Stimulated activated effector memory CD8-positive, alpha-beta T cell treated with anti-CD3 and anti-CD28 coated beads, Interleukin-12 subunit alpha, Interleukin-12 subunit beta, amount 100 ng/mL, for 72 hours (primary cell): ENCODE results near the gene PLEKHB2.
A peak's percentile ranks its signal among the peaks of the same experiment; 100 is the strongest.
"Not testable (repeated sequence)": the region's sequence is repeated elsewhere in the genome, so short reads cannot be mapped to it uniquely, and the experiment has no call there.

ENCODE experiments used
- ATAC-seq: fragments of 150-1000 bp; cut with Tn5 transposase; 2 replicates; pipeline ENCODE4 v1.10.0; 2021
- DNase-seq, 2 donors: peaks; one replicate each; pipeline ENCODE4 v3.0.0; 2021 to 2022; ENCODE audit warnings: low spot score in 2 of 2
- H3K27ac Mint-ChIP-seq: one replicate; pipeline ENCODE4 v1.8.0; 2022; ENCODE audit warnings: mild to moderate bottlenecking, mixed read lengths
- H3K36me3 Mint-ChIP-seq: one replicate; pipeline ENCODE4 v1.8.0; 2022; ENCODE audit warnings: mild to moderate bottlenecking, mixed read lengths
- H3K4me1 Mint-ChIP-seq: one replicate; pipeline ENCODE4 v1.8.0; 2022; ENCODE audit warnings: mixed read lengths
- H3K4me3 Mint-ChIP-seq: one replicate; pipeline ENCODE4 v1.8.0; 2022; ENCODE audit warnings: mild to moderate bottlenecking, mixed read lengths
- H3K9me3 Mint-ChIP-seq: one replicate; pipeline ENCODE4 v1.8.0; 2022; ENCODE audit warnings: mixed read lengths

The PLEKHB2 gene

GRCh38 chr2:131148426-131148825 is 43.3 kb downstream of the PLEKHB2 start:
- Mint-ChIP-seq H3K27ac (no peak overlapping the region), H3K4me1 (no peaks in the 10 kb centered on the region), H3K36me3 (peaks cover 75% of the 10 kb centered on the region), H3K4me3 (no peak overlapping the region), H3K9me3 (no peaks in the 10 kb centered on the region)
- DNase-seq (no peak), ATAC-seq (no peak)

- not testable (repeated sequence) for H3K4me3 Mint-ChIP-seq, H3K27ac Mint-ChIP-seq, H3K9me3 Mint-ChIP-seq, ATAC-seq, DNase-seq
- Mint-ChIP-seq H3K4me1 (peaks cover 11% of the 10 kb centered on the region), H3K36me3 (peaks cover 61% of the 10 kb centered on the region)
These were observed 45.0 kb downstream of the PLEKHB2 start for GRCh38 chr2:131150109-131150508.

GRCh38 chr2:131151398-131151797 is 46.3 kb downstream of the PLEKHB2 start:
- Mint-ChIP-seq H3K4me3 (no peak overlapping the region), H3K36me3 (peaks cover 48% of the 10 kb centered on the region), H3K27ac (no peak overlapping the region), H3K4me1 (peaks cover 21% of the 10 kb centered on the region), H3K9me3 (no peaks in the 10 kb centered on the region)
- no peak for ATAC-seq
- no peak for DNase-seq

GRCh38 chr2:131152074-131152473 is 46.9 kb downstream of the PLEKHB2 start:
- no peak overlapping the region for H3K27ac Mint-ChIP-seq
- no peaks in the 10 kb centered on the region for H3K9me3 Mint-ChIP-seq

GRCh38 chr2:131153529-131153928 is 48.4 kb downstream of the PLEKHB2 start:
- H3K4me3 Mint-ChIP-seq: no peak overlapping the region
- H3K4me1 Mint-ChIP-seq: peaks cover 34% of the 10 kb centered on the region
- peak overlapping the region; percentile 56 for H3K27ac Mint-ChIP-seq
- ATAC-seq (no peak), DNase-seq (no peak)
- peaks cover 27% of the 10 kb centered on the region for H3K36me3 Mint-ChIP-seq
- H3K9me3 Mint-ChIP-seq: no peaks in the 10 kb centered on the region

More at GRCh38 chr2:131152074-131152473, 46.9 kb downstream of the PLEKHB2 start:
- Mint-ChIP-seq H3K36me3 (peaks cover 41% of the 10 kb centered on the region), H3K4me3 (no peak overlapping the region), H3K4me1 (peaks cover 27% of the 10 kb centered on the region)
- ATAC-seq: no peak
- DNase-seq: no peak

- DNase-seq (peak; percentile 63 to 83), ATAC-seq (peak; percentile 99)
- no peak overlapping the region for H3K4me3 Mint-ChIP-seq
- H3K36me3 Mint-ChIP-seq: peaks cover 25% of the 10 kb centered on the region
- H3K27ac Mint-ChIP-seq: peak overlapping the region; percentile 48
- H3K9me3 Mint-ChIP-seq: no peaks in the 10 kb centered on the region
- peaks cover 34% of the 10 kb centered on the region for H3K4me1 Mint-ChIP-seq
These were observed 49.0 kb downstream of the PLEKHB2 start for GRCh38 chr2:131154071-131154531.

GRCh38 chr2:131154647-131155046 is 49.5 kb downstream of the PLEKHB2 start:
- no peak for DNase-seq
- Mint-ChIP-seq H3K27ac (no peak overlapping the region), H3K4me3 (no peak overlapping the region), H3K4me1 (peaks cover 34% of the 10 kb centered on the region), H3K36me3 (peaks cover 20% of the 10 kb centered on the region), H3K9me3 (no peaks in the 10 kb centered on the region)
- ATAC-seq: no peak

GRCh38 chr2:131155208-131155855 is 50.2 kb downstream of the PLEKHB2 start:
- Mint-ChIP-seq H3K4me3 (no peak overlapping the region), H3K36me3 (peaks cover 13% of the 10 kb centered on the region), H3K4me1 (peaks cover 34% of the 10 kb centered on the region), H3K9me3 (no peaks in the 10 kb centered on the region), H3K27ac (no peak overlapping the region)
- no peak for ATAC-seq
- no peak for DNase-seq

GRCh38 chr2:131156452-131157149 is 51.5 kb downstream of the PLEKHB2 start:
- no peak for DNase-seq
- no peak overlapping the region for H3K27ac Mint-ChIP-seq

GRCh38 chr2:131165562-131165961 is 60.4 kb downstream of the PLEKHB2 start:
- not testable (repeated sequence) for H3K4me3 Mint-ChIP-seq, ATAC-seq, H3K27ac Mint-ChIP-seq, DNase-seq, H3K4me1 Mint-ChIP-seq, H3K9me3 Mint-ChIP-seq, H3K36me3 Mint-ChIP-seq

More at GRCh38 chr2:131156452-131157149, 51.5 kb downstream of the PLEKHB2 start:
- no peaks in the 10 kb centered on the region for H3K9me3 Mint-ChIP-seq
- ATAC-seq: no peak
- peaks cover 34% of the 10 kb centered on the region for H3K4me1 Mint-ChIP-seq
- peak overlapping the region; percentile 20 for H3K4me3 Mint-ChIP-seq
- peaks cover under 1% of the 10 kb centered on the region for H3K36me3 Mint-ChIP-seq

- Mint-ChIP-seq H3K4me3 (no peak overlapping the region), H3K27ac (no peak overlapping the region), H3K36me3 (no peaks in the 10 kb centered on the region), H3K4me1 (no peaks in the 10 kb centered on the region), H3K9me3 (no peaks in the 10 kb centered on the region)
- DNase-seq (no peak), ATAC-seq (no peak)
These were observed 63.4 kb downstream of the PLEKHB2 start for GRCh38 chr2:131168538-131168937.

GRCh38 chr2:131178050-131178449 is 72.9 kb downstream of the PLEKHB2 start:
- H3K4me3 Mint-ChIP-seq, H3K27ac Mint-ChIP-seq, DNase-seq, H3K9me3 Mint-ChIP-seq, H3K4me1 Mint-ChIP-seq, ATAC-seq, H3K36me3 Mint-ChIP-seq: not testable (repeated sequence)

- H3K4me1 Mint-ChIP-seq, H3K36me3 Mint-ChIP-seq, ATAC-seq, DNase-seq, H3K4me3 Mint-ChIP-seq, H3K9me3 Mint-ChIP-seq, H3K27ac Mint-ChIP-seq: not testable (repeated sequence)
These were observed 73.7 kb downstream of the PLEKHB2 start for GRCh38 chr2:131178721-131179418.

GRCh38 chr2:131181451-131181850 is 76.3 kb downstream of the PLEKHB2 start:
- not testable (repeated sequence) for H3K4me3 Mint-ChIP-seq, H3K4me1 Mint-ChIP-seq, DNase-seq, H3K36me3 Mint-ChIP-seq, ATAC-seq, H3K27ac Mint-ChIP-seq, H3K9me3 Mint-ChIP-seq

- not testable (repeated sequence) for H3K27ac Mint-ChIP-seq, DNase-seq, H3K36me3 Mint-ChIP-seq, H3K9me3 Mint-ChIP-seq, ATAC-seq, H3K4me1 Mint-ChIP-seq, H3K4me3 Mint-ChIP-seq
These were observed 88.3 kb downstream of the PLEKHB2 start for GRCh38 chr2:131193421-131193820.
